HepG2 (cell line): ENCODE measurements around the gene XXYLT1. TPM values are rescaled to one million over a fixed set of nuclear protein-coding genes. Genes with fewer than 3 reads are reported as not detected.
A peak's percentile ranks its signal among the peaks of the same experiment; 100 is the strongest.

ENCODE experiments used
- ATAC-seq: fragments of 200-7000 bp; cut with Tn5 transposase; 3 replicates; pipeline ENCODE4 v1.9.1; 2020; ENCODE audit warnings: mild to moderate bottlenecking, moderate library complexity
- BruUV-seq: library from RNA; stranded (reverse); fragments of 400-500 nt; replicated peaks from 2 replicates; lab custom pipeline; 2021; lab: Mats Ljungman, UMichigan
- CTCF ChIA-PET: fragments of 300-600 bp; formaldehyde crosslinking; extraction: SDS; loops from one replicate; lab custom pipeline; 2021; ENCODE audit warnings: low total read pairs, inconsistent platforms, low intra/inter-chr PET ratio; lab: Yijun Ruan, JAX
- POLR2A ChIA-PET: fragments of 350-600 bp; sonication (Branson Sonifier 250); formaldehyde crosslinking; loops from one replicate; lab custom pipeline; 2020; ENCODE audit warnings: antibody characterized with exemption, inconsistent platforms; lab: Yijun Ruan, JAX
- DNase-seq: peaks from one replicate; pipeline ENCODE4 v3.0.0-alpha.2; 2015; ENCODE audit warnings: low spot score
- FAIRE-seq: peaks from 3 replicates; lab custom pipeline; 2011; peaks lifted over from hg19 to GRCh38; lab: Jason Lieb, UNC
- H2AFZ ChIP-seq: one replicate; pipeline ENCODE4 v1.6.1; 2011; ENCODE audit warnings: low read length, inconsistent platforms
- H3K27ac ChIP-seq: fragments of 300-600 bp; 3 replicates; pipeline ENCODE4 v1.8.0; 2011; ENCODE audit warnings: mixed run types, mild to moderate bottlenecking, mixed read lengths, low read length, inconsistent platforms; ENCODE audit not compliant: insufficient read depth; ENCODE audit errors: extremely low read length
- H3K27me3 ChIP-seq, 2 experiments: fragments of 200-600 bp in 1 of 2; 2 replicates in 1 of 2; 3 replicates in 1 of 2; pipeline versions ENCODE4 v1.6.0 to v1.8.0; 2011; ENCODE audit warnings: low read length in 2 of 2, mild to moderate bottlenecking in 2 of 2, moderate library complexity in 2 of 2, inconsistent platforms in 1 of 2; ENCODE audit not compliant: insufficient read depth in 2 of 2, control insufficient read depth in 1 of 2
- H3K36me3 ChIP-seq, 2 experiments: fragments of 200-600 bp in 1 of 2; replicated peaks in 1 of 2; 2 replicates in 1 of 2; 3 replicates in 1 of 2; pipeline versions ENCODE4 v1.5.1 to v1.8.0; 2011; ENCODE audit warnings: low read length in 2 of 2, inconsistent platforms in 1 of 2; ENCODE audit not compliant: insufficient read depth in 2 of 2, control insufficient read depth in 1 of 2
- H3K4me1 ChIP-seq: 2 replicates; pipeline ENCODE4 v1.5.1; 2012; ENCODE audit warnings: low read length, inconsistent platforms; ENCODE audit not compliant: insufficient read depth
- H3K4me2 ChIP-seq: 2 replicates; pipeline ENCODE4 v1.6.0; 2011; ENCODE audit warnings: low read depth, low read length, inconsistent platforms
- H3K4me3 ChIP-seq, 3 experiments: fragments of 200-600 bp in 1 of 3; sonication (generic), shearing (Covaris generic) in 1 of 3; replicated peaks in 1 of 3; 2 replicates each; pipeline ENCODE4 v1.5.1; 2011 to 2016; ENCODE audit warnings: low read length in 3 of 3, inconsistent platforms in 2 of 3, low read depth in 2 of 3, mild to moderate bottlenecking in 2 of 3, control low read depth in 1 of 3, mixed read lengths in 1 of 3; ENCODE audit not compliant: insufficient read depth in 1 of 3
- H3K79me2 ChIP-seq: one replicate; pipeline ENCODE4 v1.6.1; 2011; ENCODE audit warnings: low read length, inconsistent platforms; ENCODE audit not compliant: insufficient read depth
- H3K9ac ChIP-seq: 2 replicates; pipeline ENCODE4 v1.6.0; 2011; ENCODE audit warnings: mild to moderate bottlenecking, low read depth, low read length, inconsistent platforms; ENCODE audit not compliant: insufficient read depth
- H3K9me3 ChIP-seq: 2 replicates; pipeline ENCODE4 v1.5.1; 2012; ENCODE audit warnings: mild to moderate bottlenecking, low read length
- H4K20me1 ChIP-seq: 2 replicates; pipeline ENCODE4 v1.6.0; 2011; ENCODE audit warnings: inconsistent platforms, mild to moderate bottlenecking, low read length, moderate library complexity; ENCODE audit not compliant: insufficient read depth
- ATF2 ChIP-seq: sonication (generic); formaldehyde crosslinking; IDR thresholded peaks from 2 replicates; pipeline ENCODE4 v1.4.0; 2020; ENCODE audit warnings: missing genetic modification reagents
- CEBPB ChIP-seq: IDR thresholded peaks from 2 replicates; pipeline ENCODE4 v1.6.1; 2011; ENCODE audit warnings: low read depth, low read length, improper control_type of control experiment, borderline replicate concordance
- E2F2 ChIP-seq: sonication (generic); formaldehyde crosslinking; IDR thresholded peaks from 2 replicates; pipeline ENCODE4 v1.4.0; 2020; ENCODE audit warnings: missing genetic modification reagents, borderline replicate concordance
- EZH2 ChIP-seq: conservative IDR thresholded peaks from 2 replicates; pipeline ENCODE4 v1.6.1; 2012; ENCODE audit warnings: mild to moderate bottlenecking, low read depth, low read length, moderate library complexity
- FOXC1 ChIP-seq: sonication (generic); formaldehyde crosslinking; IDR thresholded peaks from 2 replicates; pipeline ENCODE4 v1.8.0; 2022; ENCODE audit warnings: mild to moderate bottlenecking, missing genetic modification reagents, borderline replicate concordance
- HNF4A ChIP-seq: sonication (generic); formaldehyde crosslinking; IDR thresholded peaks from 2 replicates; pipeline ENCODE4 v1.4.0; 2020; ENCODE audit warnings: missing genetic modification reagents
- JUNB ChIP-seq: sonication (generic); formaldehyde crosslinking; IDR thresholded peaks from 2 replicates; pipeline ENCODE4 v1.8.0; 2022; ENCODE audit warnings: missing genetic modification reagents, mild to moderate bottlenecking, borderline replicate concordance
- NCOR1 ChIP-seq: fragments of 200-600 bp; sonication (generic); IDR thresholded peaks from 2 replicates; pipeline ENCODE4 v1.7.0; 2017; ENCODE audit warnings: antibody characterized with exemption, low read length, borderline replicate concordance
- NFE2L1 ChIP-seq: sonication (generic); formaldehyde crosslinking; IDR thresholded peaks from 2 replicates; pipeline ENCODE4 v1.4.0; 2020; ENCODE audit warnings: missing genetic modification reagents, mild to moderate bottlenecking, borderline replicate concordance
- SOX13 ChIP-seq, 3 experiments: fragments of 450-650 bp in 1 of 3; sonication (generic) in 1 of 3; formaldehyde crosslinking in 1 of 3; IDR thresholded peaks in 2 of 3; conservative IDR thresholded peaks in 1 of 3; 2 replicates each; pipeline versions ENCODE4 v1.5.0 to v1.6.1; 2016 to 2020; ENCODE audit warnings: antibody characterized with exemption in 1 of 3, mild to moderate bottlenecking in 1 of 3, missing compliant biosample characterization in 1 of 3, missing genetic modification reagents in 1 of 3, moderate library complexity in 1 of 3
- THAP8 ChIP-seq: sonication (generic); formaldehyde crosslinking; IDR thresholded peaks from 2 replicates; pipeline ENCODE4 v1.5.1; 2020; ENCODE audit warnings: missing genetic modification reagents, mild to moderate bottlenecking, borderline replicate concordance
- U2AF2 ChIP-seq: fragments of 200-400 bp; formaldehyde crosslinking; IDR thresholded peaks from 2 replicates; pipeline ENCODE4 v1.6.1; 2017; ENCODE audit warnings: low read depth, mild to moderate bottlenecking, low read length
- ZBTB4 ChIP-seq: sonication (generic); formaldehyde crosslinking; IDR thresholded peaks from 2 replicates; pipeline ENCODE4 v1.4.0; 2020; ENCODE audit warnings: missing genetic modification reagents, mild to moderate bottlenecking, borderline replicate concordance
- ZNF121 ChIP-seq: sonication (generic); formaldehyde crosslinking; IDR thresholded peaks from 2 replicates; pipeline ENCODE4 v1.5.0; 2020; ENCODE audit warnings: mild to moderate bottlenecking, missing genetic modification reagents
- ZNF235 ChIP-seq: sonication (generic); formaldehyde crosslinking; IDR thresholded peaks from 2 replicates; pipeline ENCODE4 v1.8.1; 2023; ENCODE audit warnings: mild to moderate bottlenecking, missing genetic modification reagents, borderline replicate concordance
- ZNF354B ChIP-seq: sonication (generic); formaldehyde crosslinking; IDR thresholded peaks from 2 replicates; pipeline ENCODE4 v1.8.0; 2022; ENCODE audit warnings: mild to moderate bottlenecking, missing genetic modification reagents
- ZNF431 ChIP-seq: sonication (generic); formaldehyde crosslinking; IDR thresholded peaks from 2 replicates; pipeline ENCODE4 v1.9.0; 2022; ENCODE audit warnings: missing genetic modification reagents, low read depth, mild to moderate bottlenecking, borderline replicate concordance
- ZNF451 ChIP-seq: sonication (generic); formaldehyde crosslinking; IDR thresholded peaks from 2 replicates; pipeline ENCODE4 v1.5.0; 2020; ENCODE audit warnings: mild to moderate bottlenecking, missing genetic modification reagents
- WGBS: methylation state at CpG from one replicate; pipeline ENCODE4 v1.1.6; 2017; ENCODE audit warnings: low lambda C conversion rate; 5-methylcytosine and 5-hydroxymethylcytosine counted together
- in situ Hi-C: cut with HindIII; loops from 2 replicates; pipeline ENCODE4 v1.10.0; 2017; ENCODE audit warnings: low pct_unique_long_range_greater_than_20kb; ENCODE audit not compliant: extremely low pct_ligation_motif_present
- intact Hi-C: fragments of 100-400 bp; cut with micrococcal nuclease; formaldehyde crosslinking; loops from one replicate; pipeline ENCODE4 v1.10.0; 2022; ENCODE audit not compliant: unreplicated experiment
- polyA plus RNA-seq, 8 experiments: library from polyadenylated mRNA; depleted of rRNA in 3 of 8; stranded (reverse) in 7 of 8; unstranded in 1 of 8; fragments of >200 nt; fragmentation: Illumina TruSeq in 4 of 8; extraction: Trizol in 4 of 8; gene quantifications; 2 replicates each; pipeline versions ENCODE4 v1.2.1 to v1.2.3, GENCODE V29; 2011 to 2016; ENCODE audit warnings: low read depth in 4 of 8, missing spikeins in 1 of 8, mixed read lengths in 1 of 8; ENCODE audit not compliant: insufficient read depth in 1 of 8
- total RNA-seq, 5 experiments: library from RNA; depleted of rRNA; stranded (reverse); fragments of >200 nt; fragmentation: Illumina TruSeq; extraction: Trizol; gene quantifications; 2 replicates each; pipeline ENCODE4 v1.2.3, GENCODE V29; 2016; ENCODE audit warnings: low read depth in 1 of 5

Gene XXYLT1
- total and polyA plus RNA-seq, 2 of the 13 experiments (the other 11 are each of a cell fraction or from before 2014, with no cell fraction given) = 17.7 to 19.0 TPM

- Histone ChIP-seq H2AFZ (no peak overlapping the region), H4K20me1 (no peaks in the 10 kb centered on the region), H3K79me2 (no peaks in the 10 kb centered on the region), H3K9ac (no peak overlapping the region), H3K4me2 (no peak overlapping the region), H3K4me3 (no peak overlapping the region), H3K27ac (no peak overlapping the region), H3K36me3 (peaks cover 2 to 4% of the 10 kb centered on the region in 2 experiments; a peak in 1 of 5 replicates), H3K9me3 (no peaks in the 10 kb centered on the region), H3K4me1 (peaks cover 9% of the 10 kb centered on the region; the same call in 1 of the 2 replicates), H3K27me3 (no peaks in the 10 kb centered on the region)
- ATAC-seq (no peak), DNase-seq (no peak), FAIRE-seq (no peak)
- ChIA-PET POLR2A (no interaction called here), CTCF (no interaction called here)
- BruUV-seq = no TSS peak
- WGBS = 93% methylated on average over 3 of the region's 3 CpGs
- in situ Hi-C loops = no loop called here
- intact Hi-C loops = no loop called here
- TF ChIP-seq ZNF431 (CRISPR knock-in tag) (no peak), CEBPB (no peak), SOX13 (IDR thresholded peaks at IDR 0.05) (no peak), SOX13 (CRISPR knock-in tag; conservative IDR thresholded peaks at IDR 0.05 in 1 of 2, IDR thresholded peaks at IDR 0.05 in 1 of 2) (peak in 1 of 2 experiments; percentile 50; a peak in 1 of 4 replicates), ATF2 (no peak), NCOR1 (no peak), NFE2L1 (CRISPR knock-in tag) (no peak), ZNF235 (CRISPR knock-in tag) (no peak), ZNF121 (no peak), JUNB (CRISPR knock-in tag) (no peak), E2F2 (no peak), HNF4A (CRISPR knock-in tag) (peak; percentile 24; the same call in 1 of the 2 replicates), EZH2 (no peak), THAP8 (CRISPR knock-in tag) (no peak), ZNF354B (no peak), FOXC1 (CRISPR knock-in tag) (no peak), ZBTB4 (CRISPR knock-in tag) (no peak), ZNF451 (CRISPR knock-in tag) (no peak), U2AF2 (no peak)
Measured at GRCh38 chr3:195284842-195285241, 13.9 kb upstream of the XXYLT1 start.
